ENCODE measurements around the gene GAPT.
"Not testable (repeated sequence)": the region's sequence is repeated elsewhere in the genome, so short reads cannot be mapped to it uniquely, and the experiment has no call there.

GAPT gene

GRCh38 chr5:58497386-58497785 lies 6.2 kb downstream of the GAPT start:
- in situ Hi-C loops (cut with HindIII; ENCODE audit: low pct_ligation_motif_present, low pct_unique_long_range_greater_than_20kb, low sequenced_read_pairs) = no loop called here
- no peak for DNase-seq

- in situ Hi-C loops (cut with HindIII; ENCODE audit: low pct_ligation_motif_present, low pct_unique_long_range_greater_than_20kb, low sequenced_read_pairs) = no loop called here
- DNase-seq = no peak
Measured at GRCh38 chr5:58497921-58498320, 6.7 kb downstream of the GAPT start.

GRCh38 chr5:58498340-58498942 lies 7.2 kb downstream of the GAPT start:
- in situ Hi-C loops (cut with HindIII; ENCODE audit: low pct_ligation_motif_present, low pct_unique_long_range_greater_than_20kb, low sequenced_read_pairs) = no loop called here
- DNase-seq = peak; percentile 33

GRCh38 chr5:58499231-58499630 lies 8.0 kb downstream of the GAPT start:
- in situ Hi-C loops (cut with HindIII; ENCODE audit: low pct_ligation_motif_present, low pct_unique_long_range_greater_than_20kb, low sequenced_read_pairs) = no loop called here
- DNase-seq = no peak

- DNase-seq = no peak
- in situ Hi-C loops (cut with HindIII; ENCODE audit: low pct_ligation_motif_present, low pct_unique_long_range_greater_than_20kb, low sequenced_read_pairs) = no loop called here
Measured at GRCh38 chr5:58499941-58500340, 8.7 kb downstream of the GAPT start.

- peak; percentile 1 for DNase-seq
- in situ Hi-C loops (cut with HindIII; ENCODE audit: low pct_ligation_motif_present, low pct_unique_long_range_greater_than_20kb, low sequenced_read_pairs) = no loop called here
Measured at GRCh38 chr5:58501778-58502417, 10.7 kb downstream of the GAPT start.

- in situ Hi-C loops (cut with HindIII; ENCODE audit: low pct_ligation_motif_present, low pct_unique_long_range_greater_than_20kb, low sequenced_read_pairs) = no loop called here
Measured at GRCh38 chr5:58503390-58504046, 12.3 kb downstream of the GAPT start.

GRCh38 chr5:58504766-58505165 lies 13.5 kb downstream of the GAPT start:
- no peak for DNase-seq
- in situ Hi-C loops (cut with HindIII; ENCODE audit: low pct_ligation_motif_present, low pct_unique_long_range_greater_than_20kb, low sequenced_read_pairs) = no loop called here

More at GRCh38 chr5:58503390-58504046, 12.3 kb downstream of the GAPT start:
- no peak for DNase-seq

- in situ Hi-C loops (cut with HindIII; ENCODE audit: low pct_ligation_motif_present, low pct_unique_long_range_greater_than_20kb, low sequenced_read_pairs) = no loop called here
- no peak for DNase-seq
Measured at GRCh38 chr5:58505502-58505901, 14.3 kb downstream of the GAPT start.

- in situ Hi-C loops (cut with HindIII; ENCODE audit: low pct_ligation_motif_present, low pct_unique_long_range_greater_than_20kb, low sequenced_read_pairs) = no loop called here
- no peak for DNase-seq
Measured at GRCh38 chr5:58505971-58506640, 14.9 kb downstream of the GAPT start.

GRCh38 chr5:58507715-58508114 lies 16.5 kb downstream of the GAPT start:
- in situ Hi-C loops (cut with HindIII; ENCODE audit: low pct_ligation_motif_present, low pct_unique_long_range_greater_than_20kb, low sequenced_read_pairs) = no loop called here
- no peak for DNase-seq

- in situ Hi-C loops (cut with HindIII; ENCODE audit: low pct_ligation_motif_present, low pct_unique_long_range_greater_than_20kb, low sequenced_read_pairs) = no loop called here
- DNase-seq = no peak
Measured at GRCh38 chr5:58517198-58517597, 26.0 kb downstream of the GAPT start.

- in situ Hi-C loops (cut with HindIII; ENCODE audit: low pct_ligation_motif_present, low pct_unique_long_range_greater_than_20kb, low sequenced_read_pairs) = no loop called here
- no peak for DNase-seq
Measured at GRCh38 chr5:58523956-58524355, 32.7 kb downstream of the GAPT start.

- in situ Hi-C loops (cut with HindIII; ENCODE audit: low pct_ligation_motif_present, low pct_unique_long_range_greater_than_20kb, low sequenced_read_pairs) = no loop called here
- no peak for DNase-seq
Measured at GRCh38 chr5:58524571-58524970, 33.3 kb downstream of the GAPT start.

GRCh38 chr5:58530942-58531490 lies 39.8 kb downstream of the GAPT start:
- no peak for DNase-seq
- in situ Hi-C loops (cut with HindIII; ENCODE audit: low pct_ligation_motif_present, low pct_unique_long_range_greater_than_20kb, low sequenced_read_pairs) = no loop called here

GRCh38 chr5:58541935-58542334 lies 50.7 kb downstream of the GAPT start:
- in situ Hi-C loops (cut with HindIII; ENCODE audit: low pct_ligation_motif_present, low pct_unique_long_range_greater_than_20kb, low sequenced_read_pairs); DNase-seq: not testable (repeated sequence)

- in situ Hi-C loops (cut with HindIII; ENCODE audit: low pct_ligation_motif_present, low pct_unique_long_range_greater_than_20kb, low sequenced_read_pairs) = no loop called here
- no peak for DNase-seq
Measured at GRCh38 chr5:58542709-58543108, 51.5 kb downstream of the GAPT start.

- in situ Hi-C loops (cut with HindIII; ENCODE audit: low pct_ligation_motif_present, low pct_unique_long_range_greater_than_20kb, low sequenced_read_pairs) = no loop called here
Measured at GRCh38 chr5:58543723-58544122, 52.5 kb downstream of the GAPT start.

GRCh38 chr5:58544195-58544594 lies 53.0 kb downstream of the GAPT start:
- DNase-seq = no peak

More at GRCh38 chr5:58543723-58544122, 52.5 kb downstream of the GAPT start:
- no peak for DNase-seq

More at GRCh38 chr5:58544195-58544594, 53.0 kb downstream of the GAPT start:
- in situ Hi-C loops (cut with HindIII; ENCODE audit: low pct_ligation_motif_present, low pct_unique_long_range_greater_than_20kb, low sequenced_read_pairs) = no loop called here

All from ACHN (cell line).